BE2C (cell line): ENCODE data around the gene RPP25.

ENCODE experiments used
- DNase-seq: peaks from one replicate; pipeline ENCODE4 v3.0.0-alpha.2; 2020
- H3K27me3 ChIP-seq: fragments of 250-450 bp; sonication (Bioruptor Pico); 2 replicates; pipeline ENCODE4 v1.5.1; 2020; ENCODE audit warnings: mild to moderate bottlenecking
- H3K36me3 ChIP-seq: fragments of 250-450 bp; sonication (Bioruptor Pico); 2 replicates; pipeline ENCODE4 v1.5.1; 2020; ENCODE audit warnings: mild to moderate bottlenecking
- H3K4me1 ChIP-seq: fragments of 250-450 bp; sonication (Bioruptor Pico); 2 replicates; pipeline ENCODE4 v1.5.1; 2020
- H3K4me3 ChIP-seq: 2 replicates; pipeline ENCODE4 v1.5.1; 2011; ENCODE audit warnings: low read depth, low read length
- H3K9me3 ChIP-seq: fragments of 250-450 bp; sonication (Bioruptor Pico); 2 replicates; pipeline ENCODE4 v1.5.1; 2020
- TF ChIP-seq, protein P1 (sequence below): IDR thresholded peaks from 2 replicates; pipeline ENCODE4 v1.5.1; 2012; ENCODE audit warnings: mild to moderate bottlenecking, low read depth, low read length

RPP25 gene

DNA sequence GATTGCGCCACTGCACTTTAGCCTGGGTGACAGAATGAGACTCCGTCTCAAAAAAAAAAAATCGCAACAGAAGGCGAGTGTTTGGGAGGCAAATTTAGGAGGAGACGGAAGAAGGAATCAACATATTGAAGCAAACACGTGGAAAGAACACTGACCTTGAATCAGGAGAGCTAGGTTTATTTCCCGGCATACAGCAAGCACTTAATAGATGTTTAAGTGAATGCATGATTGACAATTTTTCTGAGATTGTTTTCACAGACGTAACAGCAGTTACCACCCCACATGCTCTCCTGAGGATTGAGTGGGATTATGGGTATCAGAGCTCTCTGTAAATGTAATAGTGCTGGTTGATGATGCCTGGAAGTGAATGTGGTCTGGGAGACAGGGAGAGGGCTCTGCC, 5.6 kb upstream of the RPP25 start:
- TF ChIP-seq, protein P1, sequence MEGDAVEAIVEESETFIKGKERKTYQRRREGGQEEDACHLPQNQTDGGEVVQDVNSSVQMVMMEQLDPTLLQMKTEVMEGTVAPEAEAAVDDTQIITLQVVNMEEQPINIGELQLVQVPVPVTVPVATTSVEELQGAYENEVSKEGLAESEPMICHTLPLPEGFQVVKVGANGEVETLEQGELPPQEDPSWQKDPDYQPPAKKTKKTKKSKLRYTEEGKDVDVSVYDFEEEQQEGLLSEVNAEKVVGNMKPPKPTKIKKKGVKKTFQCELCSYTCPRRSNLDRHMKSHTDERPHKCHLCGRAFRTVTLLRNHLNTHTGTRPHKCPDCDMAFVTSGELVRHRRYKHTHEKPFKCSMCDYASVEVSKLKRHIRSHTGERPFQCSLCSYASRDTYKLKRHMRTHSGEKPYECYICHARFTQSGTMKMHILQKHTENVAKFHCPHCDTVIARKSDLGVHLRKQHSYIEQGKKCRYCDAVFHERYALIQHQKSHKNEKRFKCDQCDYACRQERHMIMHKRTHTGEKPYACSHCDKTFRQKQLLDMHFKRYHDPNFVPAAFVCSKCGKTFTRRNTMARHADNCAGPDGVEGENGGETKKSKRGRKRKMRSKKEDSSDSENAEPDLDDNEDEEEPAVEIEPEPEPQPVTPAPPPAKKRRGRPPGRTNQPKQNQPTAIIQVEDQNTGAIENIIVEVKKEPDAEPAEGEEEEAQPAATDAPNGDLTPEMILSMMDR = no peak
- H3K4me3 ChIP-seq = no peak overlapping the region
- H3K9me3 ChIP-seq = no peaks in the 10 kb centered on the region
- H3K27me3 ChIP-seq = no peaks in the 10 kb centered on the region
- H3K4me1 ChIP-seq = peaks cover 24% of the 10 kb centered on the region
- no peak for DNase-seq
- no peaks in the 10 kb centered on the region for H3K36me3 ChIP-seq

DNA sequence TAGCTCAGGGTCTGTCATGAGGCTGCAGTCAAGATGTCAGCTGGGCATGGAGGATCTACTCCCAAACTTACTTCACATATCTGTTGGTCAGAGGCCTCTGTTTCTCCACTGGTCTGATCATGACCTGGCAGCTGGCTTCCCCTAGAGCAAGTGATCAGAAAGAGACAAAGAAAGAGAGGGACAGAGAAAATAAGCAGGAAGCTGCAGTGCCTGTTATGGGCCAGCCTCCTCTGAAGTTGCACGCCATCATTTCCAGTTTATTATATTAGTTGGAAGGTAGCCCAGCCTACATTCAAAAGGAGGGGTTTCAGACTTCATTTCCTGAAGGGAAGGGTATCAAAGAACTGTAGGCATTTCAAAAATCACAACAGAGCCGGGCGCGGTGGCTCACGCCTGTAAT, 5.0 kb upstream of the RPP25 start:
- no peaks in the 10 kb centered on the region for H3K27me3 ChIP-seq
- no peaks in the 10 kb centered on the region for H3K9me3 ChIP-seq
- TF ChIP-seq, protein P1 = no peak
- no peaks in the 10 kb centered on the region for H3K36me3 ChIP-seq
- H3K4me3 ChIP-seq = no peak overlapping the region
- peaks cover 24% of the 10 kb centered on the region for H3K4me1 ChIP-seq
- DNase-seq = no peak

DNA sequence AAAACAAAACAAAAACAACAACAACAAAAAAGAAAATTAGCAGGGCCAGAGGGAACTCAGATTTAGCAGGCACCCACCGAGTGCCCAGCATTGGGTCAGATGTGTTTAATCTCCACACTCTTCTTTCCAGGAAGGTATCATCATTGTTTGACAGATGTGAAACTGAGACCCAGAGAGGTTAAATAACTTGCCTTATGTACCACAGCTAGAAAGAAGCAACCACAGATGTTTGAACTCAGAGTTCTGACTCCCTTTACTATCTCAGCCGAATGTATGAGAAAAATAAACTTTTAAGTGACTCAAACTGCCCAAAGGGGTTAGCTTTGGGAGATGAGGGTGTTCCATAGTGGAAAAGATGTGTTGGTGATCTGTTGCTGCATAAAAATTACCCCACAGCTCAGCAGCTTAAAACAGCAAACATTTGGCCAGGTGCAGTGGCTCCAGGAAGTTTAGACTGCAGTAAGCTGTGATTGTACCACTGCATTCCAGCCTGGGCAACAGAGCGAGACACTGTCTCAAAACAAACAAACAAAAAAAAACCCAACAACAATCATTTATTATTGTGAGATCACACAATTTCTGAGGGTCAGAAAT, 4.5 kb upstream of the RPP25 start:
- Histone ChIP-seq H3K9me3 (no peaks in the 10 kb centered on the region), H3K27me3 (no peaks in the 10 kb centered on the region), H3K36me3 (no peaks in the 10 kb centered on the region), H3K4me1 (peaks cover 24% of the 10 kb centered on the region), H3K4me3 (no peak overlapping the region)
- no peak for DNase-seq
- TF ChIP-seq, protein P1 = no peak

DNA sequence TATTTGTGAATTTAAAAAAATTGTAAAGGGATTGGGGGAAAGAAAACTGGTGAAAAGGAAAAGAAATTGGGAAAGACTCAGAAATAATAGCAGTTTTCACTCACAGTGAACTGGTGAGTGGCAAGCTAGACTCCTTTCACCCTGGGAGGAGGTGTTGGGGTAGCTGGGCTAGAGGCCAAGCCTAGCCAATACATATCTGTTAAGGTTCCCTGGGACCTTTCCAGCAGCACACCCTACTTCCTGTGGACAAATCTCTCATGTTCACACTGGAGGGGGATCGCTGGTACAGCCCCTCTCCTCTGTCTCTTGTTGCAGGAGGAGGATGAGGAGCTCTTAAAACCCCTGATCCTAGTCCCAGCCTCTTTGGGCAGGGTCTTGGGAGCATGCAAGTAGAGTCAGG, 3.7 kb upstream of the RPP25 start:
- Histone ChIP-seq H3K4me3 (no peak overlapping the region), H3K9me3 (no peaks in the 10 kb centered on the region), H3K36me3 (no peaks in the 10 kb centered on the region), H3K27me3 (no peaks in the 10 kb centered on the region), H3K4me1 (peaks cover 22% of the 10 kb centered on the region)
- DNase-seq = no peak
- TF ChIP-seq, protein P1 = no peak

DNA sequence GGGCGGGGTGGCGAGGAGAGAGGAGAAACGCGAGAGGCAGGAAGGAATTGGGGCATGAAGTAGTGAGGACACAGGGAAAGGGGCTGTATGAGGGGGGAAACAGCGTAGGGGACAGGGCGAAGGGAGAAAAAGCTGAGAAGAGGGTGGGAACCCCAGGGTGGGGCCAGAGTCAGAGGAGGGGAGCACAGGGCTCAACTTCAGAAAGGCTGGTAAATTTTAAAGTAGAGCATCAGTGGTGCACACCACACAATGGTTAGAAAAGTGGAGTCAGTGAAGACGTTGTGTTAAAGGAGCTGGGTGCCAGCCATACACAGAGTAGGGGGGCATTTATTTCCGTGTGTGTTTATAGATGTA, 3.0 kb upstream of the RPP25 start:
- H3K4me1 ChIP-seq = peaks cover 15% of the 10 kb centered on the region
- peak overlapping the region; percentile 73 for H3K4me3 ChIP-seq
- no peaks in the 10 kb centered on the region for H3K9me3 ChIP-seq
- TF ChIP-seq, protein P1 = no peak
- H3K27me3 ChIP-seq = no peaks in the 10 kb centered on the region
- no peaks in the 10 kb centered on the region for H3K36me3 ChIP-seq
- DNase-seq = no peak

DNA sequence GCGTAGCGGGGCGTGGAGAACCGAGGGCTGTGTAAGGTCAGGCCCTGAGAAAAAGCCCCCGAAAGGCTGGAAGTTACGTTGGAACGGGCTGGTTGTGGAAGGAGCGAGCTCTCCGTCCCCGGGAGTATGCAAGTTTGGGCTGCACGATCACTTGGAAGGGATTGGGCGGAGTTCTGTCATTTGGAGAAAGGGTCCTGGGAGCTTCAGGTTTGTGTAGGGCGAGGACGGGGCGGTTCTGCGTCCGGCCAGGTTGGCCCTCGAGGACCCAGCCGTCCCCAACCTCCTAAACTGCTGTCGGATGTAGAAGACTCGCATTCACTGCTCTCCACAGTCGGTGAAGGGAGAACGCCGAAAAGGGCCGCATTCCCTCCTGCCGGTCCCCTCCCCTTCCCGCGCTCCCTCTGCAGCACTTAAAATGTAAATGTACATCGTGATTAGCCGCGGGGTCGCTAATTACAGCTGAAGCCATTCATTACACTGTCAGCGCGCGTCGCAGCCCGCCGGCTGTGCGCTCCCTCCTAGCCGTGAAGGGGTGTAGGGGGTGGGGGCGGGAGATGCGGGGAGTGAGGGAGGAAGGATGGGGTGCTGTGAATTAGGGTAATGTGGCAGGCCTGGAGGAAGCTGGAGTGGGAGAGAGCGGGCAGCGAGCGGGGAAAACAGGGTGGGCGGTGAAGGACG, 2.5 kb upstream of the RPP25 start:
- Histone ChIP-seq H3K27me3 (no peaks in the 10 kb centered on the region), H3K36me3 (no peaks in the 10 kb centered on the region), H3K4me3 (peak overlapping the region; percentile 73), H3K9me3 (no peaks in the 10 kb centered on the region), H3K4me1 (peaks cover 14% of the 10 kb centered on the region)
- no peak for DNase-seq
- TF ChIP-seq, protein P1 = no peak
